ENCODE results near the gene CFAP97D1. TPM values are rescaled to one million over a fixed set of nuclear protein-coding genes. Genes with fewer than 3 reads are reported as not detected.

CFAP97D1 gene
- total RNA-seq, 1 donor from 2014 or later = not detected

GRCh38 chr17:43809121-43809520 is 28.9 kb downstream of the CFAP97D1 start:
- no peak overlapping the region for H3K27ac ChIP-seq
- no peaks in the 10 kb centered on the region for H3K9me3 ChIP-seq
- no peak for DNase-seq
- H3K27me3 ChIP-seq (ENCODE audit: low read depth) = no peaks in the 10 kb centered on the region
- TF ChIP-seq, protein P1, sequence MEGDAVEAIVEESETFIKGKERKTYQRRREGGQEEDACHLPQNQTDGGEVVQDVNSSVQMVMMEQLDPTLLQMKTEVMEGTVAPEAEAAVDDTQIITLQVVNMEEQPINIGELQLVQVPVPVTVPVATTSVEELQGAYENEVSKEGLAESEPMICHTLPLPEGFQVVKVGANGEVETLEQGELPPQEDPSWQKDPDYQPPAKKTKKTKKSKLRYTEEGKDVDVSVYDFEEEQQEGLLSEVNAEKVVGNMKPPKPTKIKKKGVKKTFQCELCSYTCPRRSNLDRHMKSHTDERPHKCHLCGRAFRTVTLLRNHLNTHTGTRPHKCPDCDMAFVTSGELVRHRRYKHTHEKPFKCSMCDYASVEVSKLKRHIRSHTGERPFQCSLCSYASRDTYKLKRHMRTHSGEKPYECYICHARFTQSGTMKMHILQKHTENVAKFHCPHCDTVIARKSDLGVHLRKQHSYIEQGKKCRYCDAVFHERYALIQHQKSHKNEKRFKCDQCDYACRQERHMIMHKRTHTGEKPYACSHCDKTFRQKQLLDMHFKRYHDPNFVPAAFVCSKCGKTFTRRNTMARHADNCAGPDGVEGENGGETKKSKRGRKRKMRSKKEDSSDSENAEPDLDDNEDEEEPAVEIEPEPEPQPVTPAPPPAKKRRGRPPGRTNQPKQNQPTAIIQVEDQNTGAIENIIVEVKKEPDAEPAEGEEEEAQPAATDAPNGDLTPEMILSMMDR (IDR thresholded peaks at IDR 0.05) = no peak
- intact Hi-C loops (cut with DNase I) = no loop called here
- ATAC-seq = no peak
- H3K4me1 ChIP-seq = no peaks in the 10 kb centered on the region
- no peak overlapping the region for H3K4me3 ChIP-seq
- peaks cover 33% of the 10 kb centered on the region for H3K36me3 ChIP-seq

- H3K4me1 ChIP-seq = peaks cover 4% of the 10 kb centered on the region
- H3K9me3 ChIP-seq = no peaks in the 10 kb centered on the region
- no peak overlapping the region for H3K27ac ChIP-seq
- H3K27me3 ChIP-seq (ENCODE audit: low read depth) = no peaks in the 10 kb centered on the region
- DNase-seq (no peak), ATAC-seq (no peak)
- intact Hi-C loops (cut with DNase I) = no loop called here
- peaks cover 29% of the 10 kb centered on the region for H3K36me3 ChIP-seq
- TF ChIP-seq, protein P1 (IDR thresholded peaks at IDR 0.05) = no peak
- no peak overlapping the region for H3K4me3 ChIP-seq
Measured at GRCh38 chr17:43810226-43810715, 30.0 kb downstream of the CFAP97D1 start.

- DNase-seq (no peak), ATAC-seq (no peak)
- intact Hi-C loops (cut with DNase I) = no loop called here
- Histone ChIP-seq H3K4me1 (peaks cover 4% of the 10 kb centered on the region), H3K27ac (no peak overlapping the region), H3K9me3 (no peaks in the 10 kb centered on the region), H3K27me3 (ENCODE audit: low read depth) (no peaks in the 10 kb centered on the region), H3K36me3 (peaks cover 29% of the 10 kb centered on the region), H3K4me3 (no peak overlapping the region)
- TF ChIP-seq, protein P1 (IDR thresholded peaks at IDR 0.05) = no peak
Measured at GRCh38 chr17:43810823-43811222, 30.6 kb downstream of the CFAP97D1 start.

DNA sequence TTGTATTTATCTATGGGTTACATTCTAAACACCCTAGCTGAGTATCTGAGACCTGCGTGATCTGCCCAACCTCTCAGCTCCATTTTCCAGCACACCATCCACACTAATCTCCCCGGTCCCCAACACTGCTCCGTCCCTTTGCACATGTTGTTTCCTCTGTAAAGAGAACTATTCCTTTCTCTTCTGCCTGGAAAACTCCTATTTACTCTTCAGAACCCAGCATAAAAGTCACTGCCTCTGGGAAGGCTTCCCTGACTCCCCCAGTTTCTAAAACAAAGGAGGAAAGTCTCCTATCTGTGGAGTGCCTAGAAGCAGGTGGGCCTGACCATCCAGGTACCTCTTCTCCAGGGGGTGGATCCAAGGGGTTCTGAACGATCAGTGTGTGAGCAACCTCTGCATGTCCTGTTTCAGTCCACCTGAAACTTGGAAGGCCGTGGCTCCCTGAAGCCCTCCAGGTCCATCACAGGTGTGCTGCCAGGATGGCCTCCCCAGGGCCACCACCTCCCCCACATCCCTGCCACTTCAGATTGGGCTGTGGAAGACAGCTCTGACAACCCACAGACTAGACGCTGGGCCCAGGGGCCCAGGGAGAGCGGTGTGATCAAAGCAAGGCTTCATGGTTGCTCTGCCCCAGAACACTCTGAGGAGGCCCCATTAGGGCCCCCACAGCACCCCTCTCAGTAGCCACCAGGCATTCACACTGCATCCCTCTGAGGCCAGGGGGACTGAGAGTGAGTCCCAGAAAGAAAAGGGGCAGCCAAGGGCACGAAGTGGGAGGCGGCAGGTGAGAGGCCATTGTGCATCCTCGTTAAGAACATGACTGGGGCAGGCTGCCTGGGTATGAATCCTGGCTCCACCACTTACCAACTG is 32.4 kb downstream of the CFAP97D1 start:
- Histone ChIP-seq H3K27me3 (ENCODE audit: low read depth) (no peaks in the 10 kb centered on the region), H3K27ac (no peak overlapping the region), H3K4me3 (no peak overlapping the region), H3K36me3 (peaks cover 45% of the 10 kb centered on the region), H3K9me3 (no peaks in the 10 kb centered on the region), H3K4me1 (peaks cover 4% of the 10 kb centered on the region)
- no peak for DNase-seq
- intact Hi-C loops (cut with DNase I) = no loop called here
- TF ChIP-seq, protein P1 (IDR thresholded peaks at IDR 0.05) = no peak
- no peak for ATAC-seq

DNA sequence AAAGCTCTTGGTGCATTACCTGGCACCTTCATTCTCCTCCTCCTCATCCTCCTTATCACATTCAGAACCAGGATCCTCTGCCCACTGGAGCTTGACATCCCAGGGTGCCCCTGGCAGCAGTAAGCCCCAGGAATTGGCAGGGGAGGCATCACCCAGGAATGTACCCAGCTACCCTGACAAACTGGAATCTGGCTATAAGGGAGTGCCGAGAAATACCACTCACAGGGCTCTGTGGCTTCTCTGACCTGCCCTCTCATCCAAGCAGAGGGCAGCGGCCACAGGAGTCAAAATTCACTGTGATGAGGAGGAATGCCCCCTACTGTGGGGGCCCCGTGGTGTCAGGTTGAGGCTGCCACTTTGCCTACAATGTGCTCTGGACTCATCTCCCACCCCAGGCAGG is 33.2 kb downstream of the CFAP97D1 start:
- ATAC-seq = no peak
- TF ChIP-seq, protein P1 (IDR thresholded peaks at IDR 0.05) = no peak
- DNase-seq = no peak
- peaks cover 4% of the 10 kb centered on the region for H3K4me1 ChIP-seq
- intact Hi-C loops (cut with DNase I) = no loop called here
- no peak overlapping the region for H3K27ac ChIP-seq
- no peaks in the 10 kb centered on the region for H3K9me3 ChIP-seq
- no peaks in the 10 kb centered on the region for H3K27me3 ChIP-seq (ENCODE audit: low read depth)
- peaks cover 41% of the 10 kb centered on the region for H3K36me3 ChIP-seq
- H3K4me3 ChIP-seq = no peak overlapping the region
